ENCODE results near the gene FHIP1B. TPM values are rescaled to one million over a fixed set of nuclear protein-coding genes. Genes with fewer than 3 reads are reported as not detected.
A peak's percentile ranks its signal among the peaks of the same experiment; 100 is the strongest.

The FHIP1B gene
- total and polyA plus RNA-seq, 5 donors from 2014 or later, result 10.2 to 30.7 (median 10.3) TPM

GRCh38 chr11:6237761-6238302, 3.4 kb upstream of the FHIP1B start:
- H3K27ac ChIP-seq (ENCODE audit: insufficient read depth, low read length, poor library complexity, severe bottlenecking), result no peak overlapping the region
- peaks cover 0 to 22% (median 15%) of the 10 kb centered on the region in 4 donors for H3K4me1 Mint-ChIP-seq
- DNase-seq (no peak), ATAC-seq (ENCODE audit: low read depth in 2 of 2) (no peak)
- H3K4me1 ChIP-seq (ENCODE audit: control insufficient read depth, insufficient read depth, low read length, poor library complexity, severe bottlenecking), result peaks cover 16% of the 10 kb centered on the region
- H3K4me3 ChIP-seq (ENCODE audit: low read depth, low read length), result no peak overlapping the region
- peaks cover 2% of the 10 kb centered on the region for H3K27me3 Mint-ChIP-seq
- no peaks in the 10 kb centered on the region for H3K9me3 ChIP-seq (ENCODE audit: control insufficient read depth in 2 of 2, low read length in 2 of 2)
- H3K27me3 ChIP-seq (ENCODE audit: control insufficient read depth, insufficient read depth, low read length), result peaks cover 5% of the 10 kb centered on the region
- H3K27ac Mint-ChIP-seq, result no peak overlapping the region
- H3K4me3 Mint-ChIP-seq, result no peak overlapping the region
- H3K36me3 Mint-ChIP-seq, result no peaks in the 10 kb centered on the region
- H3K36me3 ChIP-seq (ENCODE audit: control insufficient read depth, insufficient read depth, low read length), result no peaks in the 10 kb centered on the region
- peaks cover 0 to 1% (median 0%) of the 10 kb centered on the region in 7 donors for H3K9me3 Mint-ChIP-seq

DNA sequence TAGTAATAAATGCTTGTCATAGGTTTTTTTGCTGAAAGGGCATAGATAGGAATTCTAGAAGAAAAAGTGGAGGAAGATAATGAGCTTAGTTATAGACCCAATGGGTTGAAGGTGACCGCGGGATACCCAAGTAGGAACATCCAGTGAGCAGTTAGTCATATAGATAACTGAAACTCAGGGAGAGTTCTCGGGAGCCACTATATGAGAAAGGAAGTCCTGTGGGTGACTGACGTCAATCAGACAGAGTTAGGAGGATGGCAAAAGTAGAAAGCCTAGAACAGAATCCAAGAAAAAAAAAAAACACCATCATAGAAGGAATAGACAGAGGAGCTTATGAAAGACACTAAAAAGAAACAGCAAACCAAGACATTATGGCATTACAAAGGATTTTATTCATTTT, 2.8 kb upstream of the FHIP1B start:
- H3K27ac ChIP-seq (ENCODE audit: insufficient read depth, low read length, poor library complexity, severe bottlenecking), result no peak overlapping the region
- Mint-ChIP-seq H3K27me3 (no peaks in the 10 kb centered on the region), H3K4me1 (peaks cover 0 to 26% (median 17%) of the 10 kb centered on the region in 4 donors), H3K27ac (no peak overlapping the region), H3K36me3 (no peaks in the 10 kb centered on the region), H3K9me3 (no peaks in the 10 kb centered on the region), H3K4me3 (no peak overlapping the region)
- no peak overlapping the region for H3K4me3 ChIP-seq (ENCODE audit: low read depth, low read length)
- no peaks in the 10 kb centered on the region for H3K36me3 ChIP-seq (ENCODE audit: control insufficient read depth, insufficient read depth, low read length)
- peaks cover 3% of the 10 kb centered on the region for H3K27me3 ChIP-seq (ENCODE audit: control insufficient read depth, insufficient read depth, low read length)
- ATAC-seq (ENCODE audit: low read depth in 2 of 2) (no peak), DNase-seq (no peak)
- H3K9me3 ChIP-seq (ENCODE audit: control insufficient read depth in 2 of 2, low read length in 2 of 2), result no peaks in the 10 kb centered on the region
- H3K4me1 ChIP-seq (ENCODE audit: control insufficient read depth, insufficient read depth, low read length, poor library complexity, severe bottlenecking), result peaks cover 16% of the 10 kb centered on the region

GRCh38 chr11:6233984-6234386, 451 bp downstream of the FHIP1B start:
- H3K36me3 Mint-ChIP-seq, result no peaks in the 10 kb centered on the region
- Histone ChIP-seq H3K27me3 (ENCODE audit: control insufficient read depth, insufficient read depth, low read length) (peaks cover 3% of the 10 kb centered on the region), H3K36me3 (ENCODE audit: control insufficient read depth, insufficient read depth, low read length) (no peaks in the 10 kb centered on the region), H3K9me3 (ENCODE audit: control insufficient read depth in 2 of 2, low read length in 2 of 2) (no peaks in the 10 kb centered on the region), H3K4me1 (ENCODE audit: control insufficient read depth, insufficient read depth, low read length, poor library complexity, severe bottlenecking) (peaks cover 21% of the 10 kb centered on the region), H3K27ac (ENCODE audit: insufficient read depth, low read length, poor library complexity, severe bottlenecking) (peak overlapping the region; percentile 76), H3K4me3 (ENCODE audit: low read depth, low read length) (peak overlapping the region; percentile 91)
- DNase-seq (no peak), ATAC-seq (ENCODE audit: low read depth in 2 of 2) (no peak)
- H3K27me3 Mint-ChIP-seq, result no peaks in the 10 kb centered on the region
- no peaks in the 10 kb centered on the region for H3K9me3 Mint-ChIP-seq
- peaks cover 0 to 49% (median 42%) of the 10 kb centered on the region in 4 donors for H3K4me1 Mint-ChIP-seq
- peak overlapping the region; percentile 92 to 99 (median 95) for H3K27ac Mint-ChIP-seq
- H3K4me3 Mint-ChIP-seq, result peak overlapping the region; percentile 93 to 100 (median 99)

DNA sequence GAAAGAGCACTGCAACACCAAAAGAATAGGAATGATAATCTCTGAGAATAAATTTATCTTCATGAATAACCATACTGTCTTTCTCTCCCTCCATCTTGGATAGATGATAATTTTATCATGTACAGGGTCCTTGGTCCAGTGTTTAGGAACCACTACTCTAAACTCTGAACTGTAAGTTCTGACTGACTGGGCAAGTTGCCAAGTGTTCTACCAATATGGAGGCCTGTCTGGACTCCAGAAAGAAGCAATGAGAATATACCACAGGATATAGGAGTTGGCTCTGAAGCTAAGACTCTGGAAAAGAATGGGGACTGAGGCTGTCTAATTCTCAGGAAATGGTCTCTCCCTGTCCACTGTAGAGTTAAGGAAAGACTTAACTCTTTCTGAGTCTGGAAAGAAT, 1.5 kb downstream of the FHIP1B start:
- Mint-ChIP-seq H3K27me3 (no peaks in the 10 kb centered on the region), H3K36me3 (peaks cover under 1% of the 10 kb centered on the region), H3K4me3 (peak overlapping the region in 2 of 4 donors; percentile 51 to 62), H3K4me1 (peaks cover under 1 to 49% (median 45%) of the 10 kb centered on the region in 4 donors), H3K9me3 (no peaks in the 10 kb centered on the region), H3K27ac (peak overlapping the region in 1 of 3 donors; percentile 13)
- no peak for ATAC-seq (ENCODE audit: low read depth in 2 of 2)
- H3K4me1 ChIP-seq (ENCODE audit: control insufficient read depth, insufficient read depth, low read length, poor library complexity, severe bottlenecking), result peaks cover 21% of the 10 kb centered on the region
- no peak overlapping the region for H3K4me3 ChIP-seq (ENCODE audit: low read depth, low read length)
- no peak for DNase-seq
- no peak overlapping the region for H3K27ac ChIP-seq (ENCODE audit: insufficient read depth, low read length, poor library complexity, severe bottlenecking)
- no peaks in the 10 kb centered on the region for H3K36me3 ChIP-seq (ENCODE audit: control insufficient read depth, insufficient read depth, low read length)
- no peaks in the 10 kb centered on the region for H3K9me3 ChIP-seq (ENCODE audit: control insufficient read depth in 2 of 2, low read length in 2 of 2)
- no peaks in the 10 kb centered on the region for H3K27me3 ChIP-seq (ENCODE audit: control insufficient read depth, insufficient read depth, low read length)

DNA sequence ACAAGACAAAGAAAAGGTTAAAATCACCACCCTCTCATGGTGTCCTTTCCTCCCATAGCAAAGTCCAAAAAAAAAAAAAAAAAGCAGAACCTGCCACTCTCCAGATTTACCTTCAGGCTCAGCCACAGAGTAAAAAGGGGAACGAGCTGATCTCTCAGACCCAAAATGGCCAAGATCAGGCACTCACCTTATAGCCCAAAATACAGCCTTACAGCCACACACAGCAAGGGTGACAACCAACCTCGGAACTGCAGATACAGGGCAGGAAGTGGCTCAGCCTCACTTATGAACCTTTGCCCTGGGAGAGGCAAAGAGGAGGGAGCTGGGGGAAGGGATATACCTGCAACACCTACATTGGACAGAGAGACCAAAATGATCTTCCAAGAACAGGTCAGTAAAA, 4.5 kb downstream of the FHIP1B start:
- ATAC-seq (ENCODE audit: low read depth in 2 of 2), result no peak
- no peaks in the 10 kb centered on the region for H3K36me3 ChIP-seq (ENCODE audit: control insufficient read depth, insufficient read depth, low read length)
- peak in 1 of 3 donors; percentile 48 for DNase-seq
- H3K4me1 ChIP-seq (ENCODE audit: control insufficient read depth, insufficient read depth, low read length, poor library complexity, severe bottlenecking), result peaks cover 14% of the 10 kb centered on the region
- Mint-ChIP-seq H3K9me3 (no peaks in the 10 kb centered on the region), H3K4me1 (peaks cover 24 to 69% (median 61%) of the 10 kb centered on the region in 4 donors), H3K27ac (peak overlapping the region in 1 of 3 donors; percentile 21), H3K27me3 (no peaks in the 10 kb centered on the region), H3K36me3 (peaks cover 11% of the 10 kb centered on the region), H3K4me3 (peak overlapping the region in 1 of 4 donors; percentile 24)
- no peak overlapping the region for H3K27ac ChIP-seq (ENCODE audit: insufficient read depth, low read length, poor library complexity, severe bottlenecking)
- no peak overlapping the region for H3K4me3 ChIP-seq (ENCODE audit: low read depth, low read length)
- H3K9me3 ChIP-seq (ENCODE audit: control insufficient read depth in 2 of 2, low read length in 2 of 2), result no peaks in the 10 kb centered on the region
- no peaks in the 10 kb centered on the region for H3K27me3 ChIP-seq (ENCODE audit: control insufficient read depth, insufficient read depth, low read length)

DNA sequence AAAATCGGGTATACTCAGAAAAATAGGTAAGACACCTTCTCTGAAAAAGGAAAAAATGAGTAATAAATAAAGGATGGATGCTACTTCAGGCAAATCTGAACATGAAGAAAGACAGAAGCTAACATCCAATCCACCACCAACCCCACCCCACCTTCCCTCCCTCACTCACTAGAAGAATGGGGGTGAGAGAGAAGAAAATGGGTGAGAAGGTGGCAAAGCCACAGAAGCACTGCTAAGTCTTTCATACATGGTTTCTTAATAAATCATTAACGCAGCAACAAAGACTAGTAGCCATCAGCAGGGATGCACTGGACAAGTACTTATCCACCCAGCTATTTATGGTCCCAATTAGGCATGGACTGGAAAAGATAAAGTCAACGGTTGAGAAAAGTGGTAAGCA, 5.9 kb downstream of the FHIP1B start:
- Mint-ChIP-seq H3K36me3 (peaks cover 15% of the 10 kb centered on the region), H3K4me3 (peak overlapping the region in 1 of 4 donors; percentile 26), H3K9me3 (no peaks in the 10 kb centered on the region), H3K27me3 (no peaks in the 10 kb centered on the region), H3K27ac (no peak overlapping the region), H3K4me1 (peaks cover 24 to 59% (median 56%) of the 10 kb centered on the region in 4 donors)
- no peak for ATAC-seq (ENCODE audit: low read depth in 2 of 2)
- H3K4me1 ChIP-seq (ENCODE audit: control insufficient read depth, insufficient read depth, low read length, poor library complexity, severe bottlenecking), result peaks cover 6% of the 10 kb centered on the region
- no peaks in the 10 kb centered on the region for H3K27me3 ChIP-seq (ENCODE audit: control insufficient read depth, insufficient read depth, low read length)
- no peak overlapping the region for H3K4me3 ChIP-seq (ENCODE audit: low read depth, low read length)
- H3K9me3 ChIP-seq (ENCODE audit: control insufficient read depth in 2 of 2, low read length in 2 of 2), result no peaks in the 10 kb centered on the region
- no peak for DNase-seq
- no peak overlapping the region for H3K27ac ChIP-seq (ENCODE audit: insufficient read depth, low read length, poor library complexity, severe bottlenecking)
- peaks cover 11% of the 10 kb centered on the region for H3K36me3 ChIP-seq (ENCODE audit: control insufficient read depth, insufficient read depth, low read length)

DNA sequence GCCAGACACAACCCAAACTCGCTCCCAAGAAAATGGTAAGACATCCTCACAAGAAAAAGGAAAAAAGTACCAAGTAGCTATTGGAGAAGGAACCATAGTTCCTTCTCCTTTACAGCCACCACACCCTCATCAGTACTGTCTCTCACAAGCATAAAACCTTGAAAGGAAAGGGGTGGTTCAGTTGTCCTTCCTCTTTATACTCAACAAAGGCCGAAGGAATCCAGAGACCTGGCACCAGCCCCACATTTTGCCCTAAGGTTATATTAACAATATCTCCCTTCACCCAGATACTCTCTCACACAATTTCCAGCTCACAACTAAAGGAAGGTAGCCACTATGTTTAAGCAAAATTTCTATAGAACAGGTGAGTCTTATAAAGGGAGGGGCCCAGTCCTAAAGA, 8.5 kb downstream of the FHIP1B start:
- Histone ChIP-seq H3K27ac (ENCODE audit: insufficient read depth, low read length, poor library complexity, severe bottlenecking) (no peak overlapping the region), H3K4me3 (ENCODE audit: low read depth, low read length) (no peak overlapping the region), H3K27me3 (ENCODE audit: control insufficient read depth, insufficient read depth, low read length) (no peaks in the 10 kb centered on the region), H3K4me1 (ENCODE audit: control insufficient read depth, insufficient read depth, low read length, poor library complexity, severe bottlenecking) (peaks cover 5% of the 10 kb centered on the region), H3K9me3 (ENCODE audit: control insufficient read depth in 2 of 2, low read length in 2 of 2) (no peaks in the 10 kb centered on the region), H3K36me3 (ENCODE audit: control insufficient read depth, insufficient read depth, low read length) (peaks cover 35% of the 10 kb centered on the region)
- no peak for ATAC-seq (ENCODE audit: low read depth in 2 of 2)
- Mint-ChIP-seq H3K36me3 (peaks cover 26% of the 10 kb centered on the region), H3K27ac (peak overlapping the region in 1 of 3 donors; percentile 2), H3K27me3 (no peaks in the 10 kb centered on the region), H3K4me3 (no peak overlapping the region), H3K4me1 (peaks cover 24 to 46% (median 43%) of the 10 kb centered on the region in 4 donors), H3K9me3 (no peaks in the 10 kb centered on the region)
- no peak for DNase-seq

- peaks cover 3% of the 10 kb centered on the region for H3K4me1 ChIP-seq (ENCODE audit: control insufficient read depth, insufficient read depth, low read length, poor library complexity, severe bottlenecking)
- no peaks in the 10 kb centered on the region for H3K27me3 Mint-ChIP-seq
- no peak overlapping the region for H3K4me3 ChIP-seq (ENCODE audit: low read depth, low read length)
- peaks cover 24 to 44% (median 37%) of the 10 kb centered on the region in 4 donors for H3K4me1 Mint-ChIP-seq
- H3K36me3 Mint-ChIP-seq, result peaks cover 32% of the 10 kb centered on the region
- peak overlapping the region in 1 of 3 donors; percentile 5 for H3K27ac Mint-ChIP-seq
- peaks cover 43% of the 10 kb centered on the region for H3K36me3 ChIP-seq (ENCODE audit: control insufficient read depth, insufficient read depth, low read length)
- H3K9me3 Mint-ChIP-seq, result no peaks in the 10 kb centered on the region
- no peak overlapping the region for H3K4me3 Mint-ChIP-seq
- no peaks in the 10 kb centered on the region for H3K27me3 ChIP-seq (ENCODE audit: control insufficient read depth, insufficient read depth, low read length)
- ATAC-seq (ENCODE audit: low read depth in 2 of 2) (no peak), DNase-seq (no peak)
- H3K27ac ChIP-seq (ENCODE audit: insufficient read depth, low read length, poor library complexity, severe bottlenecking), result no peak overlapping the region
- H3K9me3 ChIP-seq (ENCODE audit: control insufficient read depth in 2 of 2, low read length in 2 of 2), result no peaks in the 10 kb centered on the region
Observed at GRCh38 chr11:6225024-6225423, 9.4 kb downstream of the FHIP1B start.

All from CD4-positive, CD25-positive, alpha-beta regulatory T cell (primary cell).